Neutrophil (primary cell): ENCODE results near the gene LRRFIP2.
"Not testable (repeated sequence)": the region's sequence is repeated elsewhere in the genome, so short reads cannot be mapped to it uniquely, and the experiment has no call there.

Source experiments
- H3K27ac ChIP-seq: fragments of 200-600 bp; sonication (generic); 2 replicates; pipeline ENCODE4 v1.5.1; 2016; ENCODE audit warnings: mild to moderate bottlenecking, moderate library complexity
- H3K27me3 ChIP-seq: fragments of 200-600 bp; sonication (generic); 2 replicates; pipeline ENCODE4 v1.6.0; 2016; ENCODE audit warnings: mild to moderate bottlenecking
- H3K36me3 ChIP-seq: fragments of 200-600 bp; sonication (generic); 2 replicates; pipeline ENCODE4 v1.5.1; 2017
- H3K4me1 ChIP-seq, 2 experiments: fragments of 200-600 bp in 1 of 2; sonication (generic) in 1 of 2; 1 replicate in 1 of 2; 2 replicates in 1 of 2; pipeline versions ENCODE4 v1.5.1 to v1.6.1; 2013 to 2016; ENCODE audit warnings: low read depth in 1 of 2, low read length in 1 of 2, mild to moderate bottlenecking in 1 of 2, moderate library complexity in 1 of 2; ENCODE audit not compliant: control insufficient read depth in 1 of 2, insufficient read depth in 1 of 2
- H3K4me3 ChIP-seq, 2 experiments: fragments of 200-600 bp in 1 of 2; sonication (generic) in 1 of 2; 1 replicate in 1 of 2; 2 replicates in 1 of 2; pipeline ENCODE4 v1.5.1; 2013 to 2016; ENCODE audit warnings: low read depth in 1 of 2, low read length in 1 of 2, mild to moderate bottlenecking in 1 of 2, moderate library complexity in 1 of 2
- H3K9me3 ChIP-seq: fragments of 200-600 bp; sonication (generic); 2 replicates; pipeline ENCODE4 v1.5.1; 2016
- TF ChIP-seq, protein P1 (sequence below): fragments of 200-600 bp; sonication (generic); IDR thresholded peaks from 2 replicates; pipeline ENCODE4 v1.5.1; 2016; ENCODE audit warnings: antibody characterized with exemption

LRRFIP2 gene

DNA sequence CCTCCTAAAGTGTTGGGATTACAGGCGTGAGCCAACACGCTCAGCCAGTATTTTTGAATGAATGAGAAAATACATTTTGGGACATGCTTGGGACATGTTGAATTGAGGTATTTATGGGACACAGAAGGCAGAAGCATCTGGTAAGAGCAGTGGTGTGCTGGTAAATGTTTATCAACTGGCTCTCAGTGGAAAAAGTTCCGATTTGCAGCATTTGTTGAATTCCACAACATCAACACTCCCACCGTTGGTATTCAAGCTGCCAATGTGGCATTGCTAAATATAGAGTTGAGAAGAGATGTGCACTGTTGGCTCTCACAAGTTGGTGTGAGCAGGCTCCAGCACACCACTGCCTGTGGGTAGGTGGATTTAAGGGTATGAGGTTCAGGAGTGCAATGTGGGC, 35.8 kb upstream of the LRRFIP2 start:
- no peaks in the 10 kb centered on the region for H3K9me3 ChIP-seq
- no peaks in the 10 kb centered on the region for H3K27me3 ChIP-seq
- no peak overlapping the region for H3K27ac ChIP-seq
- TF ChIP-seq, protein P1, sequence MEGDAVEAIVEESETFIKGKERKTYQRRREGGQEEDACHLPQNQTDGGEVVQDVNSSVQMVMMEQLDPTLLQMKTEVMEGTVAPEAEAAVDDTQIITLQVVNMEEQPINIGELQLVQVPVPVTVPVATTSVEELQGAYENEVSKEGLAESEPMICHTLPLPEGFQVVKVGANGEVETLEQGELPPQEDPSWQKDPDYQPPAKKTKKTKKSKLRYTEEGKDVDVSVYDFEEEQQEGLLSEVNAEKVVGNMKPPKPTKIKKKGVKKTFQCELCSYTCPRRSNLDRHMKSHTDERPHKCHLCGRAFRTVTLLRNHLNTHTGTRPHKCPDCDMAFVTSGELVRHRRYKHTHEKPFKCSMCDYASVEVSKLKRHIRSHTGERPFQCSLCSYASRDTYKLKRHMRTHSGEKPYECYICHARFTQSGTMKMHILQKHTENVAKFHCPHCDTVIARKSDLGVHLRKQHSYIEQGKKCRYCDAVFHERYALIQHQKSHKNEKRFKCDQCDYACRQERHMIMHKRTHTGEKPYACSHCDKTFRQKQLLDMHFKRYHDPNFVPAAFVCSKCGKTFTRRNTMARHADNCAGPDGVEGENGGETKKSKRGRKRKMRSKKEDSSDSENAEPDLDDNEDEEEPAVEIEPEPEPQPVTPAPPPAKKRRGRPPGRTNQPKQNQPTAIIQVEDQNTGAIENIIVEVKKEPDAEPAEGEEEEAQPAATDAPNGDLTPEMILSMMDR, result no peak
- no peaks in the 10 kb centered on the region for H3K36me3 ChIP-seq
- H3K4me1 ChIP-seq, result no peaks in the 10 kb centered on the region
- no peak overlapping the region for H3K4me3 ChIP-seq

DNA sequence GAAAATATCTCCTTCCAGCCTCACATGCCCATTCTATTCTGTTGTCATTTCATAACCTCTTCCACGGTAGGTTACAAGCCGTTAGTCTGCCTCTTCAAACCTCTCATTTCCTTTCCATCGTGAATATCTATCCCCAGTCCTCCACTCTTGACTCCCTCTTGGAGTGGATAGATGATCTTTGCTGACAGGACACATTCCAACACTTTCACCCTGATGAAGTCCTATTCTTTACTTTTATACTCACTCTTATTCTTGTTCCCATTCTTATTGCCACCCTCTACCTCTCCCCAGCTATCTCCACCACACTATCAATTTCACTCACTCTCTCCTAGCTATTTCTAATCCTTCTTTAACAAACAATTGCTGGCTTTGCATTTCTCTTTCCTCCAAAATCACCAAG, 34.2 kb upstream of the LRRFIP2 start:
- not testable (repeated sequence) for H3K27me3 ChIP-seq, H3K27ac ChIP-seq, H3K4me1 ChIP-seq, H3K4me3 ChIP-seq, H3K36me3 ChIP-seq, H3K9me3 ChIP-seq

DNA sequence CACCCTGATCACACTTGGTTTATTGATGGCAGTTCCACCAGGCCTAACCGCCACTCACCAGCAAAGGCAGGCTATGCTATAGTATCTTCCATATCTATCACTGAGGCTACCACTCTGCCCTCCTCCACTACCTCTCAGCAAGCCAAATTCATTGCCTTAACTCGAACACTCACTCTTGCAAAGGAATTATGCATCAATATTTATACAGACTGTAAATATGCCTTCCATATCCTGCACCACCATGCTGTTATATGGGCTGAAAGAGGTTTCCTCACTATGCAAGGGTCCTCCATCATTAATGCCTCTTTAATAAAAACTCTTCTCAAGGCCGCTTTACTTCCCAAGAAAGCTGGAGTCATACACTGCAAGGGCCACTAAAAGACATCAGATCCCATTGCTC, 33.6 kb upstream of the LRRFIP2 start:
- H3K4me1 ChIP-seq, H3K9me3 ChIP-seq, H3K36me3 ChIP-seq, H3K27ac ChIP-seq, H3K27me3 ChIP-seq, H3K4me3 ChIP-seq: not testable (repeated sequence)

DNA sequence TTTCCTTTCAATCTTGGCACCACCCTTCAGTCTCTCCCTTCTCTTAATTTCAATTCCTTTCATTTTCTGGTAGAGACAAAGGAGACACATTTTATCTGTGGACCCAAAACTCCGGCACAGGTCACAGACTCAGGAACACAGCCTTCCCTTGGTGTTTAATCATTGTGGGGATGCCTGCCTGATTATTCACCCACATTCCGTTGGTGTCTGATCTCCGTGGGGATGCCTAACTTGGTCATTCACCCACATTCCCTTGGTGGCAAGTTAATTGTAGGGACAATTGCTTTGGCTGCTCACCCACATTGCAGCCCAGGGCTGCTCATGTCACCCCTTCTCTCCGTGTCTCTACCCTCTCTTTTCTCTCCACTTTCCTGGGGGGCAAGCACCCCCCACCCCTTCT, 31.7 kb upstream of the LRRFIP2 start:
- not testable (repeated sequence) for H3K9me3 ChIP-seq, H3K4me1 ChIP-seq, H3K27ac ChIP-seq, H3K27me3 ChIP-seq, H3K36me3 ChIP-seq, H3K4me3 ChIP-seq

DNA sequence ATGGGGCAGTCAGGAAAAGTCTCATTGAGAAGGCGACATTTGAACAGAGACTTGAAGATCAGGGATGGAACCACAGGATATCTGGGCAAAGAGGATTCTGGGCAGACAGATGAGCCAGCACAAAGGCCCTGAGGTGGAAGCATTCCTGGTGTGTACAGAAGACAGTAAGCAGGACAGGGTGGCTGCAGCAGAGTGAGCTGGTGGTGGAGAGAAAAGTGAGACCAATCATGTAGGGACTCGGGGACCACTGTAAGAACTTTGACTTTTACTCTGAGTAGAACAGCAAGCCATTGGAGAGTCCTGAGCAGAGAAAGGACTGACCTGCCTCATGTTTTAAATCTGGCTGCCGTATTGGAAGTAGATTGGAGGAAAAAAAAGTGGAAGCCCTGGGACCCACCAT, 29.9 kb upstream of the LRRFIP2 start:
- TF ChIP-seq, protein P1, result no peak
- Histone ChIP-seq H3K27me3 (no peaks in the 10 kb centered on the region), H3K36me3 (no peaks in the 10 kb centered on the region), H3K27ac (no peak overlapping the region), H3K4me1 (peaks cover 0 to 7% of the 10 kb centered on the region in 2 experiments), H3K4me3 (no peak overlapping the region), H3K9me3 (no peaks in the 10 kb centered on the region)

DNA sequence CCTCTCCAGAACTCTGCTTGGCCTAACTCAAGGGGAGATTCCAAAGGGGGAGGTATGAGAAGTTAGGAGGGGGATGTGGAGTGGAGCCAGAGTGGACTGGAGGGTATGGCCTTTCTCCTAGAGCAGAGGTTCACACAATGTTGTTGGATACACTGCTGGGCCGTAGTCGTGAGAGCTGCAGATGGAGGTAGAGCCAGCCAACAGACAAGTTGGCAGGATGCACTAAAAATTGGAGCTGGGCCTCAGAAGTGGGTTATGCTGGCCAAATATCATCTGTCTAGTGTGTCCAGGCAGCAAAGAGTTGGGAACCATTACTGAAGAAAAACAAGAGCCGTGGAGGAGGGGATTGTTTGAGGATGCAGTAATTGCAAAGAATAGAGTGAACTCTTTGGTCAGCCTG, 27.7 kb upstream of the LRRFIP2 start:
- Histone ChIP-seq H3K4me3 (no peak overlapping the region), H3K36me3 (no peaks in the 10 kb centered on the region), H3K4me1 (peaks cover 0 to 7% of the 10 kb centered on the region in 2 experiments), H3K27me3 (no peaks in the 10 kb centered on the region), H3K9me3 (no peaks in the 10 kb centered on the region), H3K27ac (no peak overlapping the region)
- TF ChIP-seq, protein P1, result no peak

DNA sequence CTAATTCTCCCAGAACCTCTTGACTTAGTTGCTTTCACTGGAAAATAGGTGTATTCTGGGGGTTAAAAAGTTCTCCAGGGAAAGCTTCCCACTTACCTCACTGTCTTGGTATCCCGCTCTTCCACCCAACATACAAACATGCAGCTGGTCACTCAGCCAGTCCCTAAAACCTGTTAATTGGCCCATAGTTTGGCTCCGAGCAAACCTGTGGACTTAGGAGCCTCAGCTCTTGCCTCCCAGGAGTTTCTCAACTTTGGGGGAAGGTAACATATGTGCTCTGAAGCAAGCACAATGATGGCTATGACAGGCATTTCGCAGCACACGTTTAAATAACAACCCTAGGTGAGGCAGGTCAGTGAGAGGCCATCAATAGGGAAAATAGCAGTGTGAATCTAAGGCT, 25.8 kb upstream of the LRRFIP2 start:
- H3K27ac ChIP-seq, result no peak overlapping the region
- H3K9me3 ChIP-seq, result no peaks in the 10 kb centered on the region
- H3K27me3 ChIP-seq, result no peaks in the 10 kb centered on the region
- TF ChIP-seq, protein P1, result no peak
- H3K36me3 ChIP-seq, result no peaks in the 10 kb centered on the region
- H3K4me3 ChIP-seq, result no peak overlapping the region
- H3K4me1 ChIP-seq, result peaks cover 0 to 7% of the 10 kb centered on the region in 2 experiments
